ENCODE results near the gene AMPH. TPM values are rescaled to one million over a fixed set of nuclear protein-coding genes. Genes with fewer than 3 reads are reported as not detected.

AMPH gene
- total and polyA plus RNA-seq, 4 experiments from 2014 or later = 0.09 to 0.26 (median 0.14) TPM; not detected in 1

DNA sequence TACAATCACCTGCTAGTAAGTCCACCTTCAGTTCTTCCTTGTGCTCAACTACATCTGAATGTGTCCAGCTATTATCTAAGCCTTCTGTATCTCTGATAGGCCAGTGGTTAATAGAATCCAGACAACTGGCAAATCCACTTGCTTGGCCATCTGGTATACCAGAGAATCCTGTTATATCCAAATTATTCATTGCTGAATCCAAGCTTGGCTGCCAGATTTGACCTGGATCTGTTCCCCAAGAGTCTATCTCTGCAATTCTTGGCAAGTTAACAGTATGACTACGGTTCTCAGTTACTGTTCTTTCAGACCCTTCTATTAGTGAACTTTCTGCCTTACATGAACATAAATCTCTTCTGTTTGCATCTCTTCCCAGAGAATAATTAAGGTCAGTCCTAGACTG lies 203.1 kb downstream of the AMPH start:
- Histone ChIP-seq H3K4me3 (ENCODE audit: low read length in 2 of 2) (no peak overlapping the region), H3K36me3 (ENCODE audit: insufficient read depth, low read length) (no peaks in the 10 kb centered on the region), H3K27ac (ENCODE audit: low read depth, low read length) (no peak overlapping the region), H3K4me1 (ENCODE audit: insufficient read depth, low read length) (peaks cover 46% of the 10 kb centered on the region), H3K9me3 (ENCODE audit: control insufficient read depth in 1 of 2, low read length in 2 of 2) (no peaks in the 10 kb centered on the region), H3K27me3 (ENCODE audit: insufficient read depth, low read length) (no peaks in the 10 kb centered on the region)
- peaks cover 0 to 2% of the 10 kb centered on the region in 2 donors for H3K27me3 Mint-ChIP-seq
- intact Hi-C loops (cut with micrococcal nuclease) = no loop called here
- H3K9me3 Mint-ChIP-seq = peaks cover 0 to 3% (median 0%) of the 10 kb centered on the region in 8 donors
- no peaks in the 10 kb centered on the region for H3K36me3 Mint-ChIP-seq
- H3K27ac Mint-ChIP-seq = no peak overlapping the region
- H3K4me1 Mint-ChIP-seq = peaks cover 35 to 57% (median 47%) of the 10 kb centered on the region in 4 donors
- CTCF ChIA-PET (ENCODE audit: partially characterized antibody) = interaction anchor here (0.8 kb wide), 1 partner anchor 8 kb away, joined by 3 read pairs; no protein-coding TSS in a partner anchor
- no peak for DNase-seq
- H3K4me3 Mint-ChIP-seq = peak overlapping the region in 1 of 8 donors; percentile 55
- POLR2A ChIA-PET (ENCODE audit: partially characterized antibody) = no interaction called here

DNA sequence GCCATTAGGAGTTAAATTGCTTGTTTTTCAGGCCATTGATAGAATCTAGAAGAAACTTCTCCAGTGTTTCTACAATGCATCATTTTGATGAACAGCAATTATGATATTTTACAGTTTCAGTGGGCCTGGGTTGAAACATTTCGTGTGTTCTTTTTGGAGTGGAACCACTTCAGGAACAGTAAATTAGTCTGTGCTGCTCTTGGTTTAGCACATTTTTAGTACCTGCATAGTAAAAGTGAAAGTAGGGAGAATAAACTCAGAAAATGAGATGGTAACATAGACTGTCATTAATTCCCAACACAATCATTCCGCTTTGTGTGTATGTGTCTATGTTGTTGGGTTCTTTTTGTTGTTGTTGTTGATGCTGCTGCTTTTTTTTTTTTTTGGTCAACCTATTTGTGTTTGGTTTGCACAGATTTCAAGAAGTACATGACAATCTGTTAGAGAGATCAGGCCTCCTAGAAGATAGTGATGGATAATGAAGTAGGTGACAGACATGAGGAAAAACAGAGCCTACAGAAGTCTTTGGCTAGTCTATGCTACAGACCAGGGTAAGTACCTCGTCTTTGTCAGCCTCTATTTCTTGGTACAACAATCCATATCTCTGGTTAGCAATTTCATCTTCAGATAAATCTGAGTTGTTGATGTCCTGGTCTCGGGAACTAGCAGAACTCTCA lies 203.8 kb downstream of the AMPH start:
- peaks cover 35 to 57% (median 44%) of the 10 kb centered on the region in 4 donors for H3K4me1 Mint-ChIP-seq
- peak overlapping the region in 5 of 7 donors; percentile 3 to 71 (median 5) for H3K27ac Mint-ChIP-seq
- Histone ChIP-seq H3K27me3 (ENCODE audit: insufficient read depth, low read length) (no peaks in the 10 kb centered on the region), H3K4me3 (ENCODE audit: low read length in 2 of 2) (no peak overlapping the region), H3K4me1 (ENCODE audit: insufficient read depth, low read length) (peaks cover 41% of the 10 kb centered on the region), H3K36me3 (ENCODE audit: insufficient read depth, low read length) (no peaks in the 10 kb centered on the region), H3K27ac (ENCODE audit: low read depth, low read length) (no peak overlapping the region), H3K9me3 (ENCODE audit: control insufficient read depth in 1 of 2, low read length in 2 of 2) (no peaks in the 10 kb centered on the region)
- H3K9me3 Mint-ChIP-seq = peaks cover 0 to 3% (median 0%) of the 10 kb centered on the region in 8 donors
- no peak for DNase-seq
- intact Hi-C loops (cut with micrococcal nuclease) = no loop called here
- H3K27me3 Mint-ChIP-seq = peaks cover 0 to 2% of the 10 kb centered on the region in 2 donors
- H3K4me3 Mint-ChIP-seq = peak overlapping the region in 6 of 8 donors; percentile 4 to 76 (median 42)
- H3K36me3 Mint-ChIP-seq = no peaks in the 10 kb centered on the region
- ChIA-PET POLR2A (ENCODE audit: partially characterized antibody) (no interaction called here), CTCF (ENCODE audit: partially characterized antibody) (interaction anchor here (0.8 kb wide), 1 partner anchor 9 kb away, joined by 3 read pairs; no protein-coding TSS in a partner anchor)

DNA sequence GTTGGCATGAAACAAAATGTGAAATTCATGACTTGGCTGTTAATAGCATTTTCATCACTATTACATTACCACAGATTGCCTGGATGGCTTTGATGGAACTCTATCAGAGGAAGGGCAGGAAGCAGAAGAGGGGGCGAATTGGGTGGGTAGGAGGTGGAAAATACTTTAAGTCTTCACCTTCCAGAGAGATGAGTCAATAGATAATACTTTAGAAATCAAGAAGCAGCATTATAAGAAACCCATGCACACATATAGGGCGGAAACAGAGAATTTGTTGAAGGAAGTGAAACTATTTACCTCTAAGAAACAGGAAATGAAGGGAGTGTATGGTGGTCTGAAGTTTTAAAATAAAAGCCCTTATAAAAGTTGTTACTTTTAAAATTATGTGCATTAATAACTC lies 205.7 kb downstream of the AMPH start:
- ChIA-PET CTCF (ENCODE audit: partially characterized antibody) (interaction anchor here (1.0 to 1.2 kb wide), 4 partner anchors 11 to 236 kb away, joined by 3 to 6 read pairs (median 4); no protein-coding TSS in a partner anchor), POLR2A (ENCODE audit: partially characterized antibody) (no interaction called here)
- peaks cover 41% of the 10 kb centered on the region for H3K4me1 ChIP-seq (ENCODE audit: insufficient read depth, low read length)
- peaks cover 0 to 3% (median 0%) of the 10 kb centered on the region in 8 donors for H3K9me3 Mint-ChIP-seq
- no peaks in the 10 kb centered on the region for H3K36me3 ChIP-seq (ENCODE audit: insufficient read depth, low read length)
- intact Hi-C loops (cut with micrococcal nuclease) = loop anchor here (2.0 kb wide), 2 partner anchors 37 to 115 kb away; no protein-coding TSS in a partner anchor
- no peaks in the 10 kb centered on the region for H3K27me3 ChIP-seq (ENCODE audit: insufficient read depth, low read length)
- DNase-seq = peak in 4 of 5 donors; percentile 6 to 10 (median 8)
- H3K4me3 ChIP-seq (ENCODE audit: low read length in 2 of 2) = no peak overlapping the region
- H3K27ac Mint-ChIP-seq = peak overlapping the region; percentile 10 to 87 (median 60)
- H3K36me3 Mint-ChIP-seq = no peaks in the 10 kb centered on the region
- no peaks in the 10 kb centered on the region for H3K9me3 ChIP-seq (ENCODE audit: control insufficient read depth in 1 of 2, low read length in 2 of 2)
- H3K27me3 Mint-ChIP-seq = no peaks in the 10 kb centered on the region
- H3K4me3 Mint-ChIP-seq = peak overlapping the region; percentile 31 to 70 (median 66)
- peaks cover 33 to 57% (median 44%) of the 10 kb centered on the region in 4 donors for H3K4me1 Mint-ChIP-seq
- H3K27ac ChIP-seq (ENCODE audit: low read depth, low read length) = no peak overlapping the region

DNA sequence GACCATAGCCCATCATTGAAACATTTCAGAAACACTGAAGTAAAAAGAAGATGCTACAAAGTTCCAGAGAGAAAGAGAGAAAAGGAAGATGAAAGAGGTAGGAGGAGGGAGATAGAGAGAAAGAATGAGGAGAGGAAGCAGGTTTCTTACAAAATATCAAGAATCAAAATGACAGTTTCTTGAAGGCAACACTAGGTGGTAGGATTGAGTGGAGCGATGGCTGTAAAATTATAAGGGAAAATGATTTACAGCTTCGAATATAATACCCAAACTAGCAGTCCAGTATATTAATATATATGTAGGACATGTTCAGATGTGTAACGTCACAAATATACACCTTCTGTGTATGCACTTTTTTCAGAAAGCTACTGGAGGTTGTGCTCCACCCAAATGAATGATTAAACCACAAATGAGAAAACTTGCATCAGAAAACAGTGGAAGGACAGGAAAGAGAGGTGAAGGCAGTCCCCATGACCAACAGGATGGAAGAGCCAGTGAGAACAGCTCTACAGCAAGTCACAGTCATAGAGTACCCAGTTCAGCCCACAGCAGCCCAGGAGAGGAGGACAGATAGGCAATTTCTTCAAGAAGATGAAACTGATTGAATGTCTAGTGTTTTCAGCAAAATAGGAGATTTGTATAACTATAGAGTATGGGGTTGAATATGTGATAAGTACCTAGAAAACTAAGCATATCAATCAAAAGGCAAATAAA lies 206.3 kb downstream of the AMPH start:
- H3K4me1 ChIP-seq (ENCODE audit: insufficient read depth, low read length) = peaks cover 41% of the 10 kb centered on the region
- Mint-ChIP-seq H3K27ac (peak overlapping the region; percentile 10 to 91 (median 67)), H3K36me3 (no peaks in the 10 kb centered on the region), H3K9me3 (peaks cover 0 to 3% (median 0%) of the 10 kb centered on the region in 8 donors), H3K4me1 (peaks cover 33 to 57% (median 44%) of the 10 kb centered on the region in 4 donors), H3K4me3 (peak overlapping the region; percentile 31 to 70 (median 64)), H3K27me3 (peaks cover 2 to 3% of the 10 kb centered on the region in 2 donors)
- ChIA-PET CTCF (ENCODE audit: partially characterized antibody) (interaction anchor here (1.0 to 1.2 kb wide), 4 partner anchors 12 to 236 kb away, joined by 3 to 6 read pairs (median 4); no protein-coding TSS in a partner anchor), POLR2A (ENCODE audit: partially characterized antibody) (no interaction called here)
- no peak overlapping the region for H3K4me3 ChIP-seq (ENCODE audit: low read length in 2 of 2)
- peak in 2 of 5 donors; percentile 4 to 7 for DNase-seq
- H3K9me3 ChIP-seq (ENCODE audit: control insufficient read depth in 1 of 2, low read length in 2 of 2) = no peaks in the 10 kb centered on the region
- no peaks in the 10 kb centered on the region for H3K27me3 ChIP-seq (ENCODE audit: insufficient read depth, low read length)
- H3K36me3 ChIP-seq (ENCODE audit: insufficient read depth, low read length) = no peaks in the 10 kb centered on the region
- intact Hi-C loops (cut with micrococcal nuclease) = loop anchor here (1.0 to 2.0 kb wide), 3 partner anchors 38 to 235 kb away; no protein-coding TSS in a partner anchor
- no peak overlapping the region for H3K27ac ChIP-seq (ENCODE audit: low read depth, low read length)

DNA sequence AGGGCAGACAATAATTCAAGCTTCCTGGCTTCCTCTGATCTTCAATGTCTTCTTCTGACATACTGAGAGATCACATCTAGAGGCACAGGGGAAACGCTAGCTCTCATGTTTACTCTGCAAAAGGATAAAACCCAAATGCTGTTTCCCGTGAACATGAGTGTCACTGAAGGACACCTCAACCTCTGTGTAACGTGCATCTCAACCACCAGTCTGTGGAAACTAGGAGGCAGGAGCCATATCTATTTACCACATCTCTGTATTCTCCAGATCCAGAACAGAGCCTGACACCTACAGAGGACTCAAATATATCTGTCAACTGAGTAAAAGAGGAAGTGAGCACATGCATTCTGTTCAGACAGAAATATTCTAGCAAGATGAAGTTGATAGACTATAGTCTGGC lies 217.4 kb downstream of the AMPH start:
- peak in 1 of 5 donors; percentile 5 for DNase-seq
- H3K27me3 ChIP-seq (ENCODE audit: insufficient read depth, low read length) = no peaks in the 10 kb centered on the region
- H3K27ac ChIP-seq (ENCODE audit: low read depth, low read length) = no peak overlapping the region
- H3K4me1 Mint-ChIP-seq = peaks cover 3 to 15% (median 8%) of the 10 kb centered on the region in 4 donors
- CTCF ChIA-PET (ENCODE audit: partially characterized antibody) = no interaction called here
- no peak overlapping the region for H3K4me3 ChIP-seq (ENCODE audit: low read length in 2 of 2)
- POLR2A ChIA-PET (ENCODE audit: partially characterized antibody) = no interaction called here
- no peak overlapping the region for H3K4me3 Mint-ChIP-seq
- no peaks in the 10 kb centered on the region for H3K4me1 ChIP-seq (ENCODE audit: insufficient read depth, low read length)
- intact Hi-C loops (cut with micrococcal nuclease) = no loop called here
- H3K27ac Mint-ChIP-seq = no peak overlapping the region
- H3K27me3 Mint-ChIP-seq = peaks cover 1 to 6% of the 10 kb centered on the region in 2 donors
- H3K9me3 Mint-ChIP-seq = peaks cover 0 to 1% (median 0%) of the 10 kb centered on the region in 8 donors
- no peaks in the 10 kb centered on the region for H3K36me3 ChIP-seq (ENCODE audit: insufficient read depth, low read length)
- no peaks in the 10 kb centered on the region for H3K36me3 Mint-ChIP-seq
- H3K9me3 ChIP-seq (ENCODE audit: control insufficient read depth in 1 of 2, low read length in 2 of 2) = no peaks in the 10 kb centered on the region

DNA sequence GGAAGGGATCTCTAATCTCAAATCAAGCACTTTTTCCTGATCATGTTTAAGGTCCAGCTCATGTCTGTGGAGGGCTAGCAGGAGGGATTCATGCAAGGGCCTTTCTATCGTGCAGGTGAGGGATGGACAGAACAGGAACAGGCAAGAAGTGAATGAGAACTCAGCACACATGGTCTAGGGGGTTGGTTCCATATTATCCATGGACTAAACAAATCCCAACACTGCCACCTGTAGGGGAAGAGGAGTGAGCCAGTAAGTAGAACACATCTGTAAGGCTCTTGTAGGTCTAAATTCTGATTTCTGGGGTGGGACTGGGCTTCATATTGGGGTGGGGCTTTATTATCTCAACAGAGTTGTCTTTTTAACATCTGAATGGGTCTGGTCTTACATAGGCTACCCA lies 219.8 kb downstream of the AMPH start:
- H3K4me1 ChIP-seq (ENCODE audit: insufficient read depth, low read length) = no peaks in the 10 kb centered on the region
- no peak overlapping the region for H3K27ac ChIP-seq (ENCODE audit: low read depth, low read length)
- H3K27me3 Mint-ChIP-seq = peaks cover 0 to 6% of the 10 kb centered on the region in 2 donors
- peaks cover 0 to 3% of the 10 kb centered on the region in 2 donors for H3K36me3 Mint-ChIP-seq
- intact Hi-C loops (cut with micrococcal nuclease) = no loop called here
- no peak overlapping the region for H3K4me3 Mint-ChIP-seq
- H3K27me3 ChIP-seq (ENCODE audit: insufficient read depth, low read length) = no peaks in the 10 kb centered on the region
- peaks cover 3 to 15% (median 8%) of the 10 kb centered on the region in 4 donors for H3K4me1 Mint-ChIP-seq
- no peak for DNase-seq
- no peaks in the 10 kb centered on the region for H3K9me3 ChIP-seq (ENCODE audit: control insufficient read depth in 1 of 2, low read length in 2 of 2)
- H3K4me3 ChIP-seq (ENCODE audit: low read length in 2 of 2) = no peak overlapping the region
- no peak overlapping the region for H3K27ac Mint-ChIP-seq
- ChIA-PET POLR2A (ENCODE audit: partially characterized antibody) (no interaction called here), CTCF (ENCODE audit: partially characterized antibody) (interaction anchor here (1.6 kb wide), 1 partner anchor 12 kb away, joined by 9 read pairs; no protein-coding TSS in a partner anchor)
- H3K9me3 Mint-ChIP-seq = peaks cover 0 to 4% (median 0%) of the 10 kb centered on the region in 8 donors
- H3K36me3 ChIP-seq (ENCODE audit: insufficient read depth, low read length) = no peaks in the 10 kb centered on the region

DNA sequence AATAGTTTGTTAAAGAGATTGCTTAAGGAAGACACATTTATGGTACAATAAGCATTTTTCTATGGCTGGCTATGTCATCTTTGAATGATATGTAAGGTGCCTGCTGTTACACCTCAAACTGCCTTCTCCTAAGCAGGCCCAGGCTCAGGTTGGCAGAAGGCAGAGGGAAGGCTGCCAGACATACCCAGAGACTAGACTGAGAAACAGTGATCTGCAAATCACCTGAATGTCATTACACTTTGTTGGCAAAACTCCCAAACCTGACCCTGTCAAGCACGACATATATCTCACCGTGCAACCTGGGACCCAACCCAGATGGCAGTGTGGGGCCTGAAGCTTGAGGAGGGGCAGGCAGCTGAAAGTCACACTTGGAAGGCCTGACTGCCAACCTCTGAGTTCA lies 221.1 kb downstream of the AMPH start:
- Mint-ChIP-seq H3K4me1 (peaks cover 3 to 15% (median 8%) of the 10 kb centered on the region in 4 donors), H3K36me3 (peaks cover 0 to 3% of the 10 kb centered on the region in 2 donors), H3K27ac (no peak overlapping the region), H3K27me3 (peaks cover 0 to 4% of the 10 kb centered on the region in 2 donors), H3K4me3 (no peak overlapping the region), H3K9me3 (peaks cover 0 to 7% (median 3%) of the 10 kb centered on the region in 8 donors)
- Histone ChIP-seq H3K4me3 (ENCODE audit: low read length in 2 of 2) (no peak overlapping the region), H3K36me3 (ENCODE audit: insufficient read depth, low read length) (no peaks in the 10 kb centered on the region), H3K27ac (ENCODE audit: low read depth, low read length) (no peak overlapping the region), H3K4me1 (ENCODE audit: insufficient read depth, low read length) (no peaks in the 10 kb centered on the region), H3K9me3 (ENCODE audit: control insufficient read depth in 1 of 2, low read length in 2 of 2) (no peaks in the 10 kb centered on the region), H3K27me3 (ENCODE audit: insufficient read depth, low read length) (no peaks in the 10 kb centered on the region)
- ChIA-PET CTCF (ENCODE audit: partially characterized antibody) (interaction anchor here (1.4 kb wide), 3 partner anchors 11 to 36 kb away, joined by 3 to 8 read pairs (median 5); no protein-coding TSS in a partner anchor), POLR2A (ENCODE audit: partially characterized antibody) (no interaction called here)
- no peak for DNase-seq
- intact Hi-C loops (cut with micrococcal nuclease) = no loop called here
